NB4 (cell line): ENCODE results near the gene TTC34.

Experiments used
- CTCF ChIP-seq: IDR thresholded peaks from one replicate; pipeline ENCODE4 v1.5.1; 2012; ENCODE audit warnings: low read depth, low read length
- POLR2A ChIP-seq: IDR thresholded peaks from 2 replicates; pipeline ENCODE4 v1.6.1; 2011; ENCODE audit warnings: mild to moderate bottlenecking; ENCODE audit not compliant: insufficient read length; ENCODE audit errors: extremely low read depth

- TF ChIP-seq CTCF, result no peak
- no peak for TF ChIP-seq POLR2A
Measured at GRCh38 chr1:2593251-2593878, 208.1 kb downstream of the TTC34 start.
